Dendritic cell treated with granulocyte-macrophage colony-stimulating factor and Interleukin-4, amounts not matched to agents 40 ng/mL and 50 ng/mL, for 4 days (primary cell): Measurements from ENCODE around the gene LRRC8B.
"Not testable (repeated sequence)": the region's sequence is repeated elsewhere in the genome, so short reads cannot be mapped to it uniquely, and the experiment has no call there.

ENCODE experiments used
- H3K27ac Mint-ChIP-seq: one replicate; pipeline ENCODE4 v1.8.0; 2022; ENCODE audit warnings: mild to moderate bottlenecking, mixed read lengths
- H3K27me3 Mint-ChIP-seq: one replicate; pipeline ENCODE4 v1.8.0; 2022; ENCODE audit warnings: mild to moderate bottlenecking, mixed read lengths
- H3K36me3 Mint-ChIP-seq: one replicate; pipeline ENCODE4 v1.8.0; 2022; ENCODE audit warnings: low read depth, mixed read lengths
- H3K4me1 Mint-ChIP-seq: one replicate; pipeline ENCODE4 v1.8.0; 2022; ENCODE audit warnings: low read depth, mixed read lengths
- H3K4me3 Mint-ChIP-seq: one replicate; pipeline ENCODE4 v1.8.0; 2022; ENCODE audit warnings: mild to moderate bottlenecking, moderate library complexity, mixed read lengths
- H3K9me3 Mint-ChIP-seq: one replicate; pipeline ENCODE4 v1.8.0; 2022; ENCODE audit warnings: mixed read lengths
- intact Hi-C: fragments of 100-400 bp; cut with micrococcal nuclease; formaldehyde crosslinking; loops from one replicate; pipeline ENCODE4 v1.15.0; 2022

The LRRC8B gene

DNA sequence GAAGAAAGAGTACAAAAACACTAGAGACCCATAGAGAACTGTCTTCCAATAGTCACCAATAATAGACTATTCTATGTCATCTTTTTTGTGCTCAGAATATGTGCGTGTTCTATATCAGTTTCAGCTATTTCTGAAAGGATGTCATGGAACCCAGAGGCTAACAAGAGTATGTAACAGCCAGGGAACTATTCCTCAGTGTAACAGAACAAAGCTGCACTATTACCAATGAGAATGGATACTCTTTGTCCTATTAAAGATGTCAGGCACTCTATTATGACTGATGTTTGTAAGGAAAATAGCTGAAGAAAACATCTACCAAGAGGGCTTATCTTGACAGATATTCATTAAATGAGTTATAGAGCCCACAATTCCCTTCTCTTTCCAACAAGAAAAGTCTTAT lies 99.7 kb downstream of the LRRC8B start:
- Mint-ChIP-seq H3K27me3 (no peaks in the 10 kb centered on the region), H3K27ac (no peak overlapping the region), H3K4me3 (no peak overlapping the region), H3K9me3 (no peaks in the 10 kb centered on the region), H3K4me1 (peaks cover 11% of the 10 kb centered on the region), H3K36me3 (peaks cover 30% of the 10 kb centered on the region)
- intact Hi-C loops: no loop called here

GRCh38 chr1:89624715-89625323 lies 100.2 kb downstream of the LRRC8B start:
- H3K4me3 Mint-ChIP-seq: no peak overlapping the region
- H3K27ac Mint-ChIP-seq: no peak overlapping the region
- peaks cover 11% of the 10 kb centered on the region for H3K4me1 Mint-ChIP-seq
- intact Hi-C loops: no loop called here
- H3K27me3 Mint-ChIP-seq: no peaks in the 10 kb centered on the region
- peaks cover 30% of the 10 kb centered on the region for H3K36me3 Mint-ChIP-seq
- no peaks in the 10 kb centered on the region for H3K9me3 Mint-ChIP-seq

GRCh38 chr1:89627596-89627962 lies 103.0 kb downstream of the LRRC8B start:
- H3K9me3 Mint-ChIP-seq: no peaks in the 10 kb centered on the region
- peaks cover 25% of the 10 kb centered on the region for H3K36me3 Mint-ChIP-seq
- peaks cover 29% of the 10 kb centered on the region for H3K4me1 Mint-ChIP-seq
- intact Hi-C loops: no loop called here
- no peak overlapping the region for H3K27ac Mint-ChIP-seq
- no peak overlapping the region for H3K4me3 Mint-ChIP-seq
- no peaks in the 10 kb centered on the region for H3K27me3 Mint-ChIP-seq

DNA sequence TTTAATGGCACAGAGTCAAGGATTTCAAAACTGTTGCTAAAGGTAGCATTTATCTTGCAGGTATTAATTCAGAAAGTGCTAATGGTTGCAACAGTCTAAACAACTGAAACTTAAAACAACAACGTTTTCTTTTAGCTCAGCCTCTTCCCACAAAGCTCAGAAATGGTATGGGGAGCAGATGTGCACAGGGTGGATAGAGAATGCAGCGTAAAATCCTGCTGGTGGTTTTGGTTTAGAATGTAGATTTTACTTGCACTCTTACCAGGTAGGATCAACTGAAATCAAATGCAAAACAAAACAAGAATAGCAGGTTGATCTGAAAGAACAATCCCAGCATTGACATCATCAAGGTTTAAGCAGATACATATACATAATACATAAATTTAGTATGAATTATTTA lies 104.5 kb downstream of the LRRC8B start:
- Mint-ChIP-seq H3K27me3 (no peaks in the 10 kb centered on the region), H3K9me3 (no peaks in the 10 kb centered on the region), H3K4me3 (no peak overlapping the region), H3K4me1 (peaks cover 30% of the 10 kb centered on the region), H3K27ac (no peak overlapping the region), H3K36me3 (peaks cover 29% of the 10 kb centered on the region)
- intact Hi-C loops: no loop called here

DNA sequence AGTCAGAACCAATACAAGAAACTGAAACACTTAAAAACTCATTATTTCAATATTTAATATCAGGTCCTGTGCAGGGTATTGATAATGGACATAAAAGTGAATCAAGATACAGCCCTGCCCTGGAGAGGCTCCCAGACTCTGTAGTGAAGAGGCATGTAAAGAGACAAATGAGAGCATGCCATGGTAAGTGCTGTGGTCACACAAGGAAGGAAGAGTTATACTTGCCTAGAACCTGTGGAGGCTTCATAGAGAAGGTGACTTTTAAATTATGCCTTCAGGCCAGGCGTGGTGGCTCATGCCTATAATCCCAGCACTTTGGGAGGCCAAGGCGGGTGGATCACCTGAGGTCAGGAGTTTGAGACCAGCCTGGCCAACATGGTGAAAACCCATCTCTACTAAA lies 105.0 kb downstream of the LRRC8B start:
- H3K4me3 Mint-ChIP-seq, H3K27me3 Mint-ChIP-seq, H3K27ac Mint-ChIP-seq, H3K9me3 Mint-ChIP-seq, intact Hi-C loops: not testable (repeated sequence)
- peaks cover 30% of the 10 kb centered on the region for H3K36me3 Mint-ChIP-seq
- peaks cover 30% of the 10 kb centered on the region for H3K4me1 Mint-ChIP-seq

DNA sequence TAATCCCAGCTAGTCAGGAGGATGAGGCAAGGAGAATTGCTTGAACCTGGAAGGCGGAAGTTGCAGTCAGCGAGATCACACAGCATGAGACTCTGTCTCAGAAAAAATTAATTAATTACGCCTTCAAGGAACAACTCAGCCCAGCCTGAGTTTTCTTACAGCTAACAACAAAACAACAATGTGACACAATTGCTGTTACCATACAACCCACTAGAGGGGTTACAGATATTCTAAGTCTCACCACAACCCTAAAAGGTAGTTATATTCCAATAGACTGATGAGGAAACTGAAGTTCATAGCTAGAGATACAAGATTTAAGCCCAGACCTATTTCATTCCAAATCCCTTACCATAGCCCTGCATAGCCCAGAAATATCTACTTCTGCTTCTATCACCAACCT lies 105.4 kb downstream of the LRRC8B start:
- Mint-ChIP-seq H3K27me3 (no peaks in the 10 kb centered on the region), H3K36me3 (peaks cover 26% of the 10 kb centered on the region), H3K27ac (no peak overlapping the region), H3K4me1 (peaks cover 30% of the 10 kb centered on the region), H3K9me3 (no peaks in the 10 kb centered on the region), H3K4me3 (no peak overlapping the region)
- intact Hi-C loops: loop anchor here (10.0 kb wide), 1 partner anchor 355 kb away; no protein-coding TSS in a partner anchor

DNA sequence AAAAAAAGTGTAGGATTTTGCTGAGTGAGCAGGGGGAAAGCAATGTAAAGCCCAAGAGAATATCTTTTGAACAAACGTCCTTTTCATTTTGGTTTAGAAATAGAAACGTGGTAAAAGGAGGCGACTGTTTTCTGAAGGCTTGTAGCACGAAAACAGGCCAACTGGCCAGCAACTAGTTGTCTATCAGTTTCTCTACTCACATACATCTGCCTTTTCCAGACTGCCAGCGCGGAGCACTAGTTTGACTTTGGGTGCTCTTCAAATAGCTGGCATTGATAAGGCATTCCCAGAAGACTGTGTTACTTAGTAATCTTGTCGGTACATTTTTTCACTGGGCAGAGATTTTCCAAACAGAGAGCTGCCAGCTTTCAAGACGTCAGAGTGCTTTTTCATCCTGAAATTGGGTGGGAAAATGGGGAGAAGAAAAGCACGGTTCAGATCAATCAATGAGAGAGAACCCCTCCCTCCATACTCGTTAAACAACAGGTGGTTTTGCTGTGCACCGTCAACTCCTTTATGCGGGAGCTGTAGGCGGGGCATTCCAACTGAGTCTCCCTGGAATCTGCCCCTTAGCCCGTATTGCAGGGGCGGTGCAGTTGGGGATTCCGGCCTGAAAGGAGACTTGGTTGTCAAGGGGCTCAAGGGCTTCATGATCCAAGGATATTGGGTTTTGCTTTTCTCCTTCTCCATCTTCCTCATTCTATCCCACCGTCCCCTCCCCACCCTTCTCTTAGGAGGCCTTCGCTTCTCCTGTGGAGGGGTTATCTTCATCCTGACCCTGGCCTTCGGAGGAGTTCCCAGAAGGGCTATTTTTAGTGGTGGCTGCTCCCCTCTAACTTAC lies 107.4 kb downstream of the LRRC8B start:
- Mint-ChIP-seq H3K4me1 (peaks cover 42% of the 10 kb centered on the region), H3K4me3 (peak overlapping the region; percentile 85), H3K27me3 (no peaks in the 10 kb centered on the region), H3K27ac (peak overlapping the region; percentile 90), H3K36me3 (peaks cover 26% of the 10 kb centered on the region), H3K9me3 (no peaks in the 10 kb centered on the region)
- intact Hi-C loops: loop anchor here (10.0 kb wide), 1 partner anchor 353 kb away; no protein-coding TSS in a partner anchor

- intact Hi-C loops: loop anchor here (1.0 to 10.0 kb wide), 2 partner anchors 131 to 352 kb away; no protein-coding TSS in a partner anchor
- H3K27ac Mint-ChIP-seq: peak within 1 kb of the TSS; percentile 90
- H3K36me3 Mint-ChIP-seq: peaks cover 33% of the 10 kb centered on the region
- H3K4me1 Mint-ChIP-seq: peaks cover 48% of the 10 kb centered on the region
- H3K9me3 Mint-ChIP-seq: no peaks in the 10 kb centered on the region
- no peaks in the 10 kb centered on the region for H3K27me3 Mint-ChIP-seq
- H3K4me3 Mint-ChIP-seq: peak within 1 kb of the TSS; percentile 85
Observed at GRCh38 chr1:89632657-89633247, 108.1 kb downstream of the LRRC8B start, which contains the start of gene LRRC8C. Gene LRRC8C (plus strand): TSS chr1:89633120. CDS start chr1:89686474, 53,354 bp downstream.

- no peaks in the 10 kb centered on the region for H3K9me3 Mint-ChIP-seq
- H3K27me3 Mint-ChIP-seq: no peaks in the 10 kb centered on the region
- H3K4me3 Mint-ChIP-seq: peak overlapping the region; percentile 85
- peak overlapping the region; percentile 90 for H3K27ac Mint-ChIP-seq
- H3K4me1 Mint-ChIP-seq: peaks cover 54% of the 10 kb centered on the region
- intact Hi-C loops: loop anchor here (1.0 to 10.0 kb wide), 2 partner anchors 130 to 351 kb away; no protein-coding TSS in a partner anchor
- peaks cover 35% of the 10 kb centered on the region for H3K36me3 Mint-ChIP-seq
Observed at GRCh38 chr1:89633248-89633799, 108.7 kb downstream of the LRRC8B start.

GRCh38 chr1:89633800-89634625 lies 109.4 kb downstream of the LRRC8B start:
- H3K9me3 Mint-ChIP-seq: no peaks in the 10 kb centered on the region
- H3K27ac Mint-ChIP-seq: peak overlapping the region; percentile 90
- peak overlapping the region; percentile 85 for H3K4me3 Mint-ChIP-seq
- H3K36me3 Mint-ChIP-seq: peaks cover 29% of the 10 kb centered on the region
- H3K27me3 Mint-ChIP-seq: no peaks in the 10 kb centered on the region
- intact Hi-C loops: loop anchor here (1.0 to 10.0 kb wide), 2 partner anchors 129 to 351 kb away; no protein-coding TSS in a partner anchor
- peaks cover 56% of the 10 kb centered on the region for H3K4me1 Mint-ChIP-seq

GRCh38 chr1:89635825-89636815 lies 111.5 kb downstream of the LRRC8B start:
- Mint-ChIP-seq H3K4me3 (peak overlapping the region; percentile 39), H3K27ac (peak overlapping the region; percentile 23)

GRCh38 chr1:89637496-89637895 lies 112.9 kb downstream of the LRRC8B start:
- H3K4me1 Mint-ChIP-seq: peaks cover 57% of the 10 kb centered on the region
- no peaks in the 10 kb centered on the region for H3K27me3 Mint-ChIP-seq
- H3K36me3 Mint-ChIP-seq: peaks cover 29% of the 10 kb centered on the region
- H3K27ac Mint-ChIP-seq: peak overlapping the region; percentile 33
- no peaks in the 10 kb centered on the region for H3K9me3 Mint-ChIP-seq
- intact Hi-C loops: loop anchor here (5.0 to 10.0 kb wide), 2 partner anchors 35 to 347 kb away; no protein-coding TSS in a partner anchor
- H3K4me3 Mint-ChIP-seq: no peak overlapping the region

More at GRCh38 chr1:89635825-89636815, 111.5 kb downstream of the LRRC8B start:
- Mint-ChIP-seq H3K36me3 (peaks cover 29% of the 10 kb centered on the region), H3K27me3 (no peaks in the 10 kb centered on the region), H3K4me1 (peaks cover 62% of the 10 kb centered on the region), H3K9me3 (no peaks in the 10 kb centered on the region)
- intact Hi-C loops: loop anchor here (5.0 to 10.0 kb wide), 2 partner anchors 36 to 349 kb away; no protein-coding TSS in a partner anchor
